ENCODE data around the gene GLRB.

The GLRB gene

DNA sequence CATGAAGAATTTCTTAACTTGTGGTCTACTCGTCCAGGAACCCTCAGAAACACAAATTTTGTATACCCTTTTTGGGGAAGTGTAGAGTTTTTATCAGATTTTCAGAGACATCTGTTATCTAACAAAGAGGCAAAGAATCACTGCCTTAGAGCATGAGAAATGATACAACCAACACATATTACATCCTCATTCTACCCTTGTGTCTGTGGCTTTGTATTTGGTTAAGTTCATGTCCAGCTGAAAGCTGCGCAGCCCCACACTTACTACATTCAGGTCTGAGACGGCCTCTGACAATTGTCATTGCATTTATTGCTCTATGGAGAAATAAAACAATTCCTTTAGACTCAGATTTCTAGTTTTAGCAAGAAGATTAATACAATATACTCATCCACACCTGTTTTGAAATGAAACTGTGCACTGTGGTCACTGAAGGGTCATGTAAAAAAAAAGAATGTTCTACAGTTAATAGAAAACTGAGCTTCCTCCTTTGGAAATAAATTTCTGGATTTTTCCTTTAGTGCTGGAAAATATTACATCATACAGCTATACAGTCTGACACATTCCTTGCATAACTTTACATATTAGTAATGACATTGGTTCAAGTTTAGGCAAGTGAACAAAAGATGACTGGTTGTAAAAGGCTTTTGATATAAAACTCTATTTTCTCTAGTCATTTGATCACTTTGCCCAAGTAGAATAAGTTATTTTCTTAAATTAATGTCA is 39.8 kb downstream of the GLRB start:
- in situ Hi-C loops (cut with HindIII; ENCODE audit: low sequenced_read_pairs), result no loop called here
- H3K4me3 ChIP-seq (ENCODE audit: low read depth, low read length), result no peak overlapping the region
- DNase-seq (ENCODE audit: low read depth), result peak; percentile 55
- TF ChIP-seq, protein P1, sequence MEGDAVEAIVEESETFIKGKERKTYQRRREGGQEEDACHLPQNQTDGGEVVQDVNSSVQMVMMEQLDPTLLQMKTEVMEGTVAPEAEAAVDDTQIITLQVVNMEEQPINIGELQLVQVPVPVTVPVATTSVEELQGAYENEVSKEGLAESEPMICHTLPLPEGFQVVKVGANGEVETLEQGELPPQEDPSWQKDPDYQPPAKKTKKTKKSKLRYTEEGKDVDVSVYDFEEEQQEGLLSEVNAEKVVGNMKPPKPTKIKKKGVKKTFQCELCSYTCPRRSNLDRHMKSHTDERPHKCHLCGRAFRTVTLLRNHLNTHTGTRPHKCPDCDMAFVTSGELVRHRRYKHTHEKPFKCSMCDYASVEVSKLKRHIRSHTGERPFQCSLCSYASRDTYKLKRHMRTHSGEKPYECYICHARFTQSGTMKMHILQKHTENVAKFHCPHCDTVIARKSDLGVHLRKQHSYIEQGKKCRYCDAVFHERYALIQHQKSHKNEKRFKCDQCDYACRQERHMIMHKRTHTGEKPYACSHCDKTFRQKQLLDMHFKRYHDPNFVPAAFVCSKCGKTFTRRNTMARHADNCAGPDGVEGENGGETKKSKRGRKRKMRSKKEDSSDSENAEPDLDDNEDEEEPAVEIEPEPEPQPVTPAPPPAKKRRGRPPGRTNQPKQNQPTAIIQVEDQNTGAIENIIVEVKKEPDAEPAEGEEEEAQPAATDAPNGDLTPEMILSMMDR (IDR thresholded peaks at IDR 0.05; ENCODE audit: low read depth, low read length, missing control alignments), result no peak

DNA sequence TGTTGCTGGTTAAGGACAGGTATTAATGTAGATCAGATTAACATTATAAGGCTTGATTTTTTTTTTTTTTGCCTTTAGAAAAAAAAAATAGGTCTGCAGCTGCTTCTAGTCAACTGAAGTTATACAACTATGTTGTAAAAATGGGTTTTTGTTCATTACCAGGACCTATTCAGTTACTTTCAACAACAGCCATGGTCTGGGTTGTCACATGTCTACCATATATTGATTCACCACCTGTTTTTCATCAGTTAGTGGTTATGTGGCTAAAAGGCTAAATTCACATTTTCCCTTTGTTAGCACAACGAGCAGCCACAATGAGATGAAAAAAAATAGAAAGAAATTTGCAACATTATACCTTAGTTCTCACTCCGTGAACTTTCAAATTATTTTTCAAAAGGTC is 45.5 kb downstream of the GLRB start:
- TF ChIP-seq, protein P1 (IDR thresholded peaks at IDR 0.05; ENCODE audit: low read depth, low read length, missing control alignments), result no peak
- peak; percentile 38 for DNase-seq (ENCODE audit: low read depth)
- H3K4me3 ChIP-seq (ENCODE audit: low read depth, low read length), result no peak overlapping the region
- in situ Hi-C loops (cut with HindIII; ENCODE audit: low sequenced_read_pairs), result no loop called here

DNA sequence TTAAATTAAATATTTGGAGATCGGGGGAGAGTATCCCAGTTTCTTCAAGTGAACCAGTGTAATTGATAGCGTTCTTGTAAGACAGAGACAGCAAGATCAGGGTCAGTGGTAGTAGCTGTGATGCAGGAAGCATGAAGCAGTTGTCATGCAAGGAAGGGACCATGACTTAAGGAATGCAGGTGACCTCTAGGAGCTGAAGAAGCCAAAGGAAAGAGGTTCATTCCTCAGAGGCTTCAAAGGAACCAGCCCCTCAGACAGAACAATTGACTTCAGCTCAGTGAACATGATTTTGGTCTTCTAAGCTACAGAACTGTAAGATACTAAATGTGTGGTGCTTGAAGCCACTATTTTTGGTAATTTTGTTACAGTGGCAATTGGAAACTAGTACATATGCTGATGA is 51.6 kb downstream of the GLRB start:
- DNase-seq (ENCODE audit: low read depth), result no peak
- TF ChIP-seq, protein P1 (IDR thresholded peaks at IDR 0.05; ENCODE audit: low read depth, low read length, missing control alignments), result no peak
- in situ Hi-C loops (cut with HindIII; ENCODE audit: low sequenced_read_pairs), result no loop called here
- no peak overlapping the region for H3K4me3 ChIP-seq (ENCODE audit: low read depth, low read length)

GRCh38 chr4:157128395-157128794 is 52.4 kb downstream of the GLRB start:
- H3K4me3 ChIP-seq (ENCODE audit: low read depth, low read length), result no peak overlapping the region
- in situ Hi-C loops (cut with HindIII; ENCODE audit: low sequenced_read_pairs), result no loop called here
- peak; percentile 29 for DNase-seq (ENCODE audit: low read depth)
- TF ChIP-seq, protein P1 (IDR thresholded peaks at IDR 0.05; ENCODE audit: low read depth, low read length, missing control alignments), result peak; percentile 61

DNA sequence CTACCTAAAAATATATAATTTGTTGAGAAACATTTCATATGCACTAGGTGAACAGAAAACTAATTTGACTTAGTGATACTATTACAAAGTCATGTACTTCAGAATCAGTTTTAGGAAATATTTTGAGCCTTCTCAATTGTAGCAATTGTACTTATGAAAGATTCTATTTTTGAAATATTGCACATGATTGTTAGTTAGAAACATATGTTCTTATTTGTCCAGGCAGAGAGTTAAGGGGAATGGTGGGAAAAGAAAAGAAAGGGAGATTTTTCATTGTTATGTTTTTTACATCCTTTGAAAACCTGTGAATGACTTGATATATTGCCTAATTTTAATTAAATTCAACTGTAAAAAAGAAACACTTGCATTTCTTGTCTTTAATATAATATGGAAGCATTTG is 66.0 kb downstream of the GLRB start:
- in situ Hi-C loops (cut with HindIII; ENCODE audit: low sequenced_read_pairs), result no loop called here
- no peak for DNase-seq (ENCODE audit: low read depth)
- TF ChIP-seq, protein P1 (IDR thresholded peaks at IDR 0.05; ENCODE audit: low read depth, low read length, missing control alignments), result no peak
- no peak overlapping the region for H3K4me3 ChIP-seq (ENCODE audit: low read depth, low read length)

DNA sequence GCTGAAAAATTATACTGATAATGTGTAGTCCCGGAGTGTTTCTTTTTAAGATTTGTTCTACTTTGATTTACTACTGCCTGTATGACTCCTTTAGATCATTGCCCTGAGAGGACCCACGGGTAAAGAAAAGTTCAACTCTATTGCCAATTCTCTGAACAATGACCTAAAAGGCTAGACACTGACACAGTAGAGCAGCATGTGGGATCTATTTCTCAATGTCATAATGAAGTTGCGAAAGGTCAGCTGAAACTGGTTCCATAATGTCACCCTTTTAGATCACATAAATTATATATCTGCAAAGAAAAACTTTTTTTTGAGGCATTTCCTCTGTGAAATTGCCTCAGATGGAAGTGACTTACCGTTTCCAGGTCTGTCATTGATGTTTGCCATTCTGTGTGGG is 67.4 kb downstream of the GLRB start:
- DNase-seq (ENCODE audit: low read depth), result no peak
- TF ChIP-seq, protein P1 (IDR thresholded peaks at IDR 0.05; ENCODE audit: low read depth, low read length, missing control alignments), result no peak
- no peak overlapping the region for H3K4me3 ChIP-seq (ENCODE audit: low read depth, low read length)
- in situ Hi-C loops (cut with HindIII; ENCODE audit: low sequenced_read_pairs), result no loop called here
